Activated CD8-positive, alpha-beta memory T cell treated with anti-CD3 and anti-CD28 coated beads, Interleukin-2, amount 50 U/mL, for 1 hour (primary cell): ENCODE measurements around the gene PFKL.
"Not testable (repeated sequence)": the region's sequence is repeated elsewhere in the genome, so short reads cannot be mapped to it uniquely, and the experiment has no call there.

Source experiments
- DNase-seq: peaks from one replicate; pipeline ENCODE4 v3.0.0-alpha.2; 2020; ENCODE audit errors: extremely low read depth

PFKL gene

DNA sequence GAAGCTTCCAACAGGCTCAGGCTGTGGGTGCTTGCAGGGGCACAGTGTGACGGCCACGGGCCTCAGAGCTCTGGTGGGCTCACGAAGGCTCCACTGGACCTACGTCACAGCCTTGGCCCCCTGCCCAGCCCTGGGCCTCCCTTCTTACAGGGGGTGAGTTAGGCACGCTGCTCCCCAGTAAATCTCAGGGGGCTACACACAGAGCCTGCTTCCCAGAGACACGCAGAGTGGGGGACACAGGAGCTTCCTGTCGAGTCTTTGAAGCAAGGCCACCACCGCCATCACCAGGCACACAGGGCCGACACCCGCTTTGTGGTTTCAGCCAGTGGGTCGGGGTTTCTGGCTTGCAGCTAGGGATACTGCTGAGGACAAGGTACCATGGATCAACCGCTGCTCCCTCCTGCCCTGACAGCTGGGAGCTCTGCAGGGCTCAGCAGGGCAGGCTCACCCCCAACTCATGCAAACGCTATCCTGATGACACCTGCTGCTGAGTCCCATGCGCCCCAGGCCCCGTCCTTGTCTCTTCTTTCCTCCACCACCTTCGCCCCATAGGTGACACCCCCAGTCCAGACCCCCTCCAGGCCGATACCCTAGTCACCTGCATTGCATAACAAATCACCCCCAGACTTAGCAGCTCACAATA lies 44.8 kb downstream of the PFKL start:
- DNase-seq: no peak

DNA sequence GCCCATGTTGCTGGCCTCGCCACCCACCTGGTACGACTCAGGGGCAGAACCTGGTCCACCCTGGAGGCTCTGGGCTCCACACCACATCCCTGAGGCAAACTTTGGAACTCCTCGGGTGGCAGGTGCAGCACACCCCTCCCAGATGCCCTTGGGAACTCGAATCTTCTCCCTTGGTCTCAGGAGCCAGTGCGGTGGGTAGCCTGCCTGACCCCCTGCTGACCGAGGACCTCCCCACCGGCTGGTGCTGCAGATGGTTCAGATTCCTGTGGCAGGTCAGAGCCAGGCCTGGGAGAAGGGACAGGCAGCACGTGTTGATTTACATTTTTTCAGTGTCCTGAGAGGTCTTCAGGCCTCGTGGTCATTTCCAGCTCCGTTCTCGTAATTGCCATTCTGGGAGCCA lies 45.6 kb downstream of the PFKL start:
- no peak for DNase-seq

DNA sequence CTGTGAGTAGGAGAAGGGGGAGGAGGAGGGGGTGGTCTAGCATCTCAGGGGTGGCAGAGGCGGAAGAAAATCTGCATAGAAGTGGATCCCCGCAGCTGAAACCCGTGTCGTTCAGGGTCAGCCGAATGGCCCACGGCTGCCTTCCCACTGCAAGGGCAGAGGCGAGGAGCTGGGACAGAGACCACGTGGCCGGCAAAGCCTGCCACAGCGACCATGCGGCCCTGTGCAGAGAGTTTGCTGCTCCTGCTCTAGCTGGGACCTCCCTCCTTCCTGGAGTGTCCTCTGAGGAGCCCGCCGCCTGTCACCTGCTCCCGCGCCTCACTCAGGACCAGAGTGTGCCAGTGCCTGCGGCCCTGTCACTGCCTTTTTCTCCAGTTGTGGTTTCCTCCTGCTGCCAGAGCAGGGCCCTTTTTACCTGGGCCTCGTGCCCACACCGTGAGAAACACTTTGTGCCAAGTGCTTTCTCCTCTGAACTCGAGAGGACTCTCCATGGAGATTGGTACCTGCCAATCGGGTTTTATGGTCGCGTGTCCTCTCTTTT lies 48.1 kb downstream of the PFKL start:
- no peak for DNase-seq

DNA sequence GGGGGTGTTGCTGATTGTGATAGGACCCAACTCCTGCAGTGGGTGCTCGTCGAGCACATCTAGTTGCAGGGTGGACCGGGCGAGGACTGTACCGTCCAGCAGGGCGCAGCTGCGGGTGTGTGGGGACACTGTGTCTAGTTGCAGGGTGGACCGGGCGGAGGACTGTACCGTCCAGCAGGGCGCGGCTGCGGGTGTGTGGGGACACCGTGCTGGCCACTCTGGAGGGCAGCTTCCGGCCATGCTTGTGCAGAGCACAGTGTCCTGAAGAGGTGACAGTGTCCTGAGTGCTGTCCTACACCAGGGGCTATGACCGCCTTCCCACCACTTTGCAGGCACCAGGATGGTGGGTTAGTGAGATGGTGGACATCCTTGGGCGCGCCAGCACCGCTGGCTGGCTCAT lies 49.0 kb downstream of the PFKL start:
- DNase-seq: no peak

DNA sequence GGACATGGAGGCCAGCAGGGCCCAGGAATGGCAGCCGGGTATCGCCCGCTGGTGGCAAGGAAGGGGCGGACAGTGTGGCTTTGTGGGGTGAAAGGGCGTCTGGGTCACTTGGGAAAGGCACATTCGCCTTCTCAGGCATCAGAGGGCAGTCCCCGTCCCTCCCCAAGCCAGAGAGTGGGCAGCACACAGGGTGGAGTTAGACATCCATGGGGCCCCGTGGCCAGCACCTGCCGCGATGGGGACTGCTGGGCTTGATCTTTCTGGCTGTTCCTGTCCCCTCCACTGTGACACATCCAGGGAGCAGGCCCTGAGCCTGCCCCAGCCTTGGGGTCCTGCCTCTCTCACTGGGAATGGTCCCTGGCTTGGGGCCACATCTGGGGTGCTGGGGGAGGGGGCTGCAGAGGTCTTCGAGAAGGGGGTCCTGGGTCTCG lies 49.6 kb downstream of the PFKL start:
- no peak for DNase-seq

DNA sequence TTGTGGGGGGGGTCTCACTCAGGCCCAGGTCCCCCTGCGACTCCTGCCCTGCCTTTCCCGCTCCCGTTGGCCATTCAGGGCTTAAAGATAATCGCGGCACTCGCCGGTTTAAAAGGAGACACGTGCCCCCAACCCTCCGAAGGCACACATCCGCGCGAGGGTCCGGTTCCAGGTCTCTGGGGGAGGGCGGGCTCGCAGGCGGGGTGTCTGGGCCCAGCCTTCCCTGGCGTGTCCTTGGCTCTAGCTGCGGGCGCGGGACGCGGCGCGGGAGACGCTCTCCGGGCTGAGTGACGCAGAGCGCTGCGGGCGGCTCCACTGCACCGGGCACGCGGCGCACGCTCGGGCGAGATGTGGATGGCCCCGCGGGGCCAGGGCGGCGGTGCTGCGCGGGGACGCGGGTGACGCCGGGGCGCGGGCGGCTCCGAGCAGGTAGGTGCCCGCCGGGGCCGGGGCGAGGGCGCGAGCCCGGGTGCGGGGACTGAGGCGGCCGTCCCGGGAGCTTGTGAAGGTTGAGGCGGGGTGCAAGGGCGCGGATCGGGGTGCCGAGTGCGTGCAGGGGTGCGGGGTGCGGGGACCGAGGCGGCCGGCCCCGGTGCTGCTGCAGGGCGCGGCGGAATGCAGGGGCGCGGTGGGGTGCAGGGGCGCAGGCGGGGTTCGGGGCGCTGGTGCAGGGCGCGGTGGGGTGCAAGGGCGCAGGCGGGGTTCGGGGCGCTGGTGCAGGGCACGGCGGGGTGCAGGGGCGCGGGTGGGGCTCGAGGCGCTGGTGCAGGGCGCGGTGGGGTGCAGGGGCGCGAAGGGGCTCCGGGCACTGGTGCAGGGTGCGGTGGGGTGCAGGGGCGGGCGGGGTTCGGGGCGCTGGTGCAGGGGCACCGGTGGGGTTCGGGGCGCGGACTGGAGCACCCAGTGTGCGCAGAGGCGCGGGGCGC lies 50.3 kb downstream of the PFKL start:
- DNase-seq: no peak

DNA sequence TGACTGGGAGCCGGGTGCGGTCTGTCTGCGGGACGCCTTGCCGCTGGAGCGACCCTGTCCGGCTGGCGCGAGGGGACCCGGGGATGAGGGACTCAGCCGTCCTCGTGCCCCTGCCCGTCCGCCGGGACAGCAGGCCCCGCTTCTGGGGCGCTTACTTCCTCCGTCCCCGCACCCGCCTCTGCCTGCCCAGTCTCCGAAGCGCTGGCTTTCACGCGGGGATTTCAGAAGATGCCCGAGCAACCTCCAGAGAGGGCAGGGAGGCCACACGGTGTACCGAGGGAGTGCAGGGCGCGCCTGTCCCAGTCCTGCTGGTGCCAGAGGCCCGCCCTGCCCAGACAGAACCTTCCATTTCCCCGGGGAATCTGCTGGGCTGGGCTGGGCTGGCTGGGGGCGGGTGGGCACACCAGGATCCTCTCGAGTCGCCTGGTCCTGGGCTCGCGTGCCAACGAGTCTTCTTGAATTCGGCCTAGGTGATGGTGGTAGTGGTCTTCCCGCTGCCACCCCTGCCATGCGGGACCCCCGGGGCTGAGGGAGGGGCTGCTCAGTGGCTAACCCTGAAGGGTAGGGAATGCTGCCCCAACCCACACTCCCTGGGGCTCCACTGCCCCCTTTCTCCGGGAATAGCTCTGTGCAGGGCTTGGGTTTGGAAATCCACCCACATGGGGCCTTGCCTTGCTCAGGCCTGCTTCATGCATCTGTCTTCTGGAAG lies 51.1 kb downstream of the PFKL start:
- no peak for DNase-seq

DNA sequence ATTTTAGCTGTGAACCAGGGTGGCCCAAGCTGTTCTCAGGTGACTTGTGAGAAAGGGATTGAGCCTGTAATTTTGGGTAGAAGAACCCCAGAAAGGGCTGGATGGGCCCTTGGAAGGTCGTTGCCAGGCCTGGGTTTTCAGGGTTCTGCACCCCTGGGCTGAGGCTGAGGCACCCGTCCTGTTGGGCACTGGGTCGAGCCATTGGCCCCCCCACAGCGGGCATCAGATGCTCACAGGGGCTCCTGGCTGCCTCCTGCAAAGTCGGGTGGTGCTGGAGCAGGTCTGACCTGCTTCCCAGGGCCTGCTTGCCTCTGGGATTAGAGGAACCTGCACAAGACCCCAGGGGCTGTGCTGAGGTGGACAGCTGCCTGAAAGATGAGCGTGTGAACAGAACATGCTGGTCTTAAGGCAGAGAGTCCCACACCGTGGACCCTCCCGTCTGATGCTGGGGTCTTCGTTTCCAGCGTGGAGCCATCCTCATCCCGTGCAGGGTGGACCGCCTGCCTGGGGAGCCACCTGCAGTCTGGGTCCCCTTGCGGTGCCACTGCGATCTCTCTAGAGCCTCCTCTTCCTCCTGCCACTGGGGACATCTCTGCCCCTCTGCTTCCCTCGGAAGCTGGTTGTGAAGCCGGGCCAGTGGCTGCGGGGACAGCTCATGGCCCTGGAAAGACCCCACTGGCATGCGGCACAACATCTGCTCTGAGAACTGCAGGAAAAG lies 51.8 kb downstream of the PFKL start:
- no peak for DNase-seq

DNA sequence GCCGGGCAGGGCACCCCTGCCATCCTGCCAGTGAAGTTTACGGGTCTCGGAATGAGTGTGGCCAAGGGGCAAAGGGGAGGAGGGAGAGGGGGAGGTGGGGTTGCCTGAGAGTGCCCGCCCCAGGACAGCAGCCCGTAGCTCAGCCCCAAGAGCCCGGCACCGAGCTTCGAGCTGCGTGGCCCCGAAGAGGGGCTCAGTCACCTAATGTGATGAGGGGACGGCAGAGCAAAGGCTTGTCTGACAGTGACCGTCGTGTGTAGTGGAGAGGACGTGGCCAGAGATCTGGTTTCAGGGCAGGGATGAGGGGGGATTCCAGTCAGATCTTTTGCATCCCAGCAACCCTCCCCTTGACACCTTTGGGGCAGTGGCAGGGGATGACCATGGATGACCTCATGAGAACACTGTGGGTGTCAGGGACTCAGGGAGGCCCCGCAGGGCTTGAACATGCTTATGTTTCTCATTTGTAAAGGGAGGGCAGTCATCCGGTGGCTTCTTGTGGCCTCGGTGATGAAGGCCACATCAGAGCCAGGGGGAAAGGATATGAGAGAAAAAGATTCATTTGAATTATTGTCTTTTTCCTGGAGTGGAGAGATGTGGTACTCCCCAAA lies 52.5 kb downstream of the PFKL start:
- DNase-seq: no peak

DNA sequence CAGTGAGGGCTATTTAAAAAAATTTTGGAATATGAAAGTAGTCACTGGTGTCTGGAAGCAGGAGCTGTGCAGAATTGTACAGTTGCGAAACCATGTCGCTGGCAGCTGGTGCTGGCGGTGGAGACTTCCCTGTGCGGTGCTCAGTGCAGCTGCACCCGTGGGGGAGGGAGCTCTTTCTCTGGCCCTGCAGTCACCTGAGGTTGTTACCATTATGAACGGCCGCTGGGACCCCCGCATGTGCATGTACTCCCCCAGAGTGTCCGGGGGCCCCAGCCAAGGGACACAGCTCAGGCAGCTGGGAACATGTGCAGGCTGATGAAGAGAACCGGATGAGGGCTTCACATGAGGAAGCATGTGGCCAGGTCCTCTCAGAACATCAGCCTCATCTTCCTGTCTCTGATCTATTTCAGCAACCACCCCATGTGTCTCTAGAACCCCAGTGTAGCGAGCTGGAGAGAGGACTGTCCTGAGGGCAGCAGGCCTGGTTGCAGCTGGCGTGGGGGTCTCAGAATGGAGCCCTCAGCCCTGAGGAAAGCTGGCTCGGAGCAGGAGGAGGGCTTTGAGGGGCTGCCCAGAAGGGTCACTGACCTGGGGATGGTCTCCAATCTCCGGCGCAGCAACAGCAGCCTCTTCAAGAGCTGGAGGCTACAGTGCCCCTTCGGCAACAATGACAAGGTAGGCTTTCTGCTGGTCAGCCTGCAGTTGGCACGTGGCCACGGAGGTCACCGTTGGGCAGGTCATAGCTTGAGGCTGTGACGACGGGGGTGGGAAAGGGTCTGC lies 53.5 kb downstream of the PFKL start, which contains the start of gene TRPM2:
Gene TRPM2, plus strand, starts transcription at position 431 of the 780 bp plus-strand sequence. Its CDS starts 80 bp downstream, at position 511.
- no peak for DNase-seq

DNA sequence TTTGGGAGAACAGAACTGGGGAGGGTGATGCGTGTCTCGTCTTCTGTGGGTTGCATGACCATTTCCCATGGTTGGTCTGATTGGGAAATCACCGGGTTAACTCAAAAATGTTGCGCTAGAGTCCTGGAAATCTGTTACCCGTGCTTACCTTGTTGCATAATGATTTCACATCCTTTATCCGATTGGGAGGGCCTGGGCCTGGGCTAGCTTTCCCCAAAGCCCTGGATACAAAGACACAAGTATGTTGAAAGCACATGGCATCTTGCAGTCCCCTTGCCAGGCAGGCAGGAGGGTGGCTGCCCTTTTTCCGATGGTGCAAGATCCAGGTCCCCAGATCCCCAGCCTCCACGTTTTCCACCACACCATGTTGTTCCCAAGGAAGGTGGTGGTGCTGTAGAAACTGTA lies 54.1 kb downstream of the PFKL start:
- DNase-seq: no peak

DNA sequence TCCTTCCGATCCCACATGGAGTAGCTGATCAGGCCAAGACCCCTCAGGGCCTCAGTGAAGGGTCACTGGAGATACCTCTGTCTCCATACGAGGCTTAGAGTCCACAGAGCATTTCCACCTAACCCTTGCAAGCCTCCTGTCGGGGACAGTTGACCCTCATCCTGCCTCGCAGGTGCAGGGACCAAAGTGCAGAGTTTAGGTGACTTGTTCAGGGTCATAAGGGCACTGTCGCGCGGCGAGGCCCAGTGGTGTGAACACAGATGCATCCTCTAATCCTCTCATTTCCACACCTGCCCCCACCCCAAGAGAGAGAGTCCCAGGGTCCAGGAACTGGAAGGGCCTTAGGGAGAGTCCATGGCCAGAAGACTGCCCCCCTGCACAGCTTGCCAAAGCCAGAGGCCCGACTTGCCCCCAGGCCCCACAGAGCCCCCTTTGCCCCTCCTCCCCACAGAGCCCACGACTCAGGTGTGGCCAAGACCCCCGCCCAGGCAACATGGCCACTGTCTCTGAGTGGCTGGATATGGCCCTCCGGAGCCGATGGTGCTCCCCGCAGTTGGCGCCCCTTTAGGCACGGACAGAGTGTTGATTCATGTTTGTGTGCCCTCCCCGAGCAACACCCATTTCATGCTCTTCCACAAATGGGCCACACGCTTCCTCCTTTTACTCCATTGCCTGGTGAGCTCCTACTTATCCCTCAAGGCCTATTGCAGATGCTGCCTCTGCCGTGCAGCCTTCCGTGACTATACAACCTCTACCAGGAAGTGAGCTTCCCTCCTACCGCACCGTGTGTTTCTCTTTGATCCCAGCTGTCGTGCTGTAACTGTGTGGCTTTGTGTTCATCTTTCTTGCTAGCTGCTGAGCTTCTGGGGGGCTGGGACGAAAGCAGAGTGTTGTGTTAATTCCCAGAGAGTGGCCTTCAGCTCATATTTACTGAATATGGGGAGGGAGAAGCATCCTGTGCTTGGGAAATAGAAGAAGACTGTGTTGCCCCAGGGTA lies 55.2 kb downstream of the PFKL start:
- DNase-seq: no peak

DNA sequence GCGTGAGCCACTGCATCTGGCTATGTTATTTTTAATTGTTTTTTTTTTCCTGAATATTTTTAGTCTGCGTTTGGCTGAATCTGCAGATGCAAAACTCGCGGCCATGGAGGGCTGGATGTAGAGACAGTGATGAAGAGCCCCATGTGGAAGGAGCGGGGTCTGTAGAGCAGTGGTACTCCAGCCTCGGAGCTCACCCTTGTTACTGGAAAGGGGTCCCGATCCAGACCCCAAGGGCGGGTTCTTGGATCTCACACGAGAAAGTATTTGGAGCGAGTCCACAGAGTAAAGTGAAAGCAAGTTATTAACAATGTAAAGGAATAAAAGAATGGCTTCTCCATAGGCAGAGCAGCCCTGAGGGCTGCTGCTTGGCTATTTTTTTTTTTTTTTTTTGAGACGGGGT lies 56.3 kb downstream of the PFKL start:
- DNase-seq: no peak

DNA sequence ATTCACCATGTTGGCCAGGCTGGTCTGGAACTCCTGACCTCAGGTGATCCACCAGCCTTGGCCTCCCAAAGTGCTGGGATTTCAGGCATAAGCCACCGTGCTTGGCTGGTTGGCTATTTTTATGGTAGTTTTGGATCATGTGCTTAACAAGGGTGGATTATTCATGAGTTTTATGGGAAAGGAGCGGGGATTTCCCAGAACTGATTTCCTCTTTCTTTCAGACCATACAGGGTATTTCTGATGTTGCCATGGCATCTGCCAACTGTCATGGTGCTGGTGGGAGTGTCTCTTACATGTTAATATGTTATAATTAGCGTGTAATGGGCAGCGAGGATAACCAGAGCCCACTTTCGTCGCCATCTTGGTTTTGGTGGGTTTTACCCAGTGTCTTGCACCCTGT lies 56.8 kb downstream of the PFKL start:
- DNase-seq: no peak

DNA sequence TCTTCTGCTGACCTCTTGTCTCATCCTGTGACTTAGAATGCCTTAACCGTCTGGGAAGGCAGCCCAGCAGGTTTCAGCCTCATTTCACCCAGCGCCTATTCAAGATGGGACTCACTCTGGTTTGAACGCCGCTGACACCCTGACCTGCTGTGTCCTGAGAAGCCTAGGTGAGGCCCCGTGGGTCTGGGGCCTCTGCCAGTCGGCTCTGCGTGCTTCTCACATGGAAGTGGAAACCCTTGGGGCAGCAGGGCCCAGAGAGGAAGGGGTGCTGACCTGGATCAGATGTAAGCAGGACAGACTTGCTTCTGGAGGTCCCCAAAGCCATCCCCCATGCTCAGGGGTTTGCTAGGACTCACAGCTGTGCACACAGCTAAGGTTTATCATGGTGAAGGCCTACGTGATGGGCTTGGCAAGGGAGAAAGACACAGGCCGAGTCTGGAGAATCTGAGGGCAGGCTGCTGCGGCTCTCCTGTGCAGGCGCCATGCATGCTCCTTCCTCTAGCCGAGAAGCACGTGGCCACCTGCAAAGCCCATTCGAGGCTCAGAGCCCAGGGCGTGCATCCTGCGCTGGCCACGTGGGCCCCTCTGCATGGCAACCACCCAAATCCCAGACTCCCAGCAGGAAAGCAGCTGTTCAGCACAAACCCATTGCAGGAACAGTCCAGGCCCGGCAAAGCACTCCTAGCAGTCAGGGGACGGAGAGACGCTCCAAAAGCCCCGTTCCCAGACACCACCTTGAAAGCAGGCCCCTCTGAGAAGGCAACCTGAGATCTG lies 57.4 kb downstream of the PFKL start:
- no peak for DNase-seq

DNA sequence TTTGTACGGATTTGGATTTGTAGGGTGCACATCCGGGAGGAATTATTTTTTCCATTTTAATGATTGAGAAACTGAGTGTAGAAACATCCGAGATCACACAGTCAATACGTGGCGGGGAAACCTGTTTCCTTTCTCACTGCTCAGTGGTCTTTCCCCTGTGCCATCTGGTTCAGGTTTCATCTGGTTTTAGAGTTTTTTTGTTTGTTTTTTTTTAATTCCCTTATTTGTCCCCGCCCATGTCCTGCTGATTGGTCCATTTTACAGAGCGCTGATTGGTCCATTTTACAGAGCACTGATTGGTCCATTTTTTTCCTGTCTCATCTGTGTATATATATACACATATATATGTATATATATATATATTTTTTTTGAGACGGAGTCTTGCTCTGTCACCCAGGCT lies 59.5 kb downstream of the PFKL start:
- DNase-seq: no peak

DNA sequence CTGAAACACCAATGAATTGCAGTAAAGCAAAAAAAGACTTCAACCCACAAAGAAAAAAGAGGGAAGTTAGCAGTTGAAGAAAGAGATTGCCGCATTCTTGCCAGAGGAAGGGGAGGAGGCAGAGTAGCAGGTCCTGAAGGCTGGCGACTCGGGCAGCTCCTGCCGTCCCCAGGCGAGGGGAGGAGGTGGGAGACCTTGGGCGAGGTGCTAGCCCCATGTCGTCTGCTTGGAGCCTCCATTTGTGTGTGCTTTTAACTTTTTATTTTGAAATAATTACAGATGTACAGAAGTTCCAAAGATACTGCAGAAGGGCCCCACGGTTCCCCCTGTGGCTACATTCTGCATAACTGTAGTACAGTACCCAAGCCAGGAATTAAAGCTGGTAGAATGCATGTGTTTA lies 60.3 kb downstream of the PFKL start:
- no peak for DNase-seq

DNA sequence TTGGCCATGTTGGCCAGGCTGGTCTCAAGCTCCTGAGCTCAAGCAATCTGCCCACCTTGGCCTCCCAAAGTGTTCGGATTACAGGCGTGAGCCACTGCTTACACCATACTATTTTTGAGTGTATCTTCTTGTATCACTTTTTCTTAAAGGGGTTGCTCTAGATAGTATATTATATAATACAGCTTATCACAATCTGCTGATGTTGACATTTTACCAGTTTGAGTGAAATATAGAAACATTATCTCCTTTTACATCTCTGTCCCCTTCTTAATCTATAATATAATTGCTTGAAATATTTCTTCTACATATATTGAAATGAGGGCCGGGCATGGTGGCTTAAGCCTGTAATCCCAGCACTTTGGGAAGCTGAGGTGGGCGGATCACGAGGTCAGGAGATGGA lies 62.0 kb downstream of the PFKL start:
- not testable (repeated sequence) for DNase-seq
